GM12892 (cell line): ENCODE results near the gene BCL7A.

ENCODE experiments used
- POLR2A ChIP-seq: IDR thresholded peaks from 2 replicates; pipeline ENCODE4 v1.6.1; 2011; ENCODE audit warnings: low read depth, low read length, control low read depth
- POLR2AphosphoS5 ChIP-seq: IDR thresholded peaks from 2 replicates; pipeline ENCODE4 v1.6.1; 2011; ENCODE audit warnings: low read depth, low read length, control low read depth

DNA sequence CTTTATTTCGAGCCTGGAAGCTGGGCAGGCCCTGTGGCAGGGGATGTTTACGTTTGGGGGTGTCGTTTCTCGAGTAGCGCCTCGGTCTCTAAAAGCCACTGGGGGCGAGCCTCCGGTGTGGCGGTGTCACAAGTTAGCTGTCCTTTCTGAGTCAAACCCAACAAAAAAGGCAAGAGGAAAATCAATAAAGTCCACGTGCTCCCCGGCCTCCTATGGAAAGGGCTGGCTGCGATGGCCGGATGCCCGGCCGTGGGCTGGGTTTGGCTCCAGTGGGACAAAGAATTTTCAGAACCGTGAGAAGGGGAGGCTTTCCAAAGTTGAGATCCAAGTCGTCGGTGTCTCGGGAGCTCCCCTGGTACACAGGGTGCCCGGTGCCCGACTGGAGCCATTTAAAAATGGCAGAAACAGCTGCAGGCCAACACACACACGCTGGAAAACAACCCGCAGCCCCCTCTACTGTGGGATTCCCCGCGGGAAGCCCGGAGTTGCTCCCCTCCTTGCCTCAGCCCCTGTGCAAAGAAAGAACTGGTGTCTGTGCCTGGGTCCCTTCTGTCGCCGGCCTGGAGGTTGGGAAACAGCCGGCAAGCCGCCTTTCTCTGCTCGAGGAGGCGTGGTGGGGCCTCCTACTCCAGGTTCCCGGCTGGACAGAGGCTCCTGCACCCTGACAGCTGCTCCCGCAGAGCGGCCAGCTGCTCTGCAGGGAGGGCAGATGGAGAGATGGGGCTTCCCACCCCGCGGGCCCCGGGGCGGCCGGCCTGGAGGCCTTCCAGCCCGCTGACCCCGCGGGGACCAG is 1.9 kb downstream of the BCL7A start:
- TF ChIP-seq POLR2AphosphoS5 (no peak), POLR2A (no peak)
